SK-N-SH (cell line): ENCODE data around the gene CCDC38.

ENCODE experiments used
- CTCF ChIP-seq: fragments of 200-600 bp; sonication (generic); IDR thresholded peaks from 2 replicates; pipeline ENCODE4 v1.6.1; 2017; ENCODE audit warnings: antibody characterized with exemption, mild to moderate bottlenecking, moderate library complexity
- EP300 ChIP-seq, 2 experiments: IDR thresholded peaks; 2 replicates each; pipeline versions ENCODE4 v1.4.0 to v1.6.1; 2012; ENCODE audit warnings: borderline replicate concordance in 1 of 2, low read depth in 1 of 2, low read length in 1 of 2
- EZH2phosphoT487 ChIP-seq: fragments of 200-600 bp; sonication (generic); IDR thresholded peaks from 2 replicates; pipeline ENCODE4 v1.6.1; 2017; ENCODE audit warnings: low read depth, mixed run types, mild to moderate bottlenecking, antibody characterized with exemption, moderate library complexity, borderline replicate concordance
- MAX ChIP-seq: IDR thresholded peaks from 2 replicates; pipeline ENCODE4 v1.4.0; 2012; ENCODE audit warnings: low read depth
- NFIC ChIP-seq: IDR thresholded peaks from 2 replicates; pipeline ENCODE4 v1.4.0; 2012; ENCODE audit warnings: borderline replicate concordance
- POLR2AphosphoS5 ChIP-seq: IDR thresholded peaks from 2 replicates; pipeline ENCODE4 v1.6.1; 2012; ENCODE audit warnings: low read depth, low read length
- RCOR1 ChIP-seq: fragments of 150-350 bp; IDR thresholded peaks from 2 replicates; pipeline ENCODE4 v1.6.1; 2017; ENCODE audit warnings: antibody characterized with exemption, low read length
- REST ChIP-seq: IDR thresholded peaks from 2 replicates; pipeline ENCODE4 v1.6.1; 2012; ENCODE audit warnings: mild to moderate bottlenecking, low read depth, low read length, moderate library complexity
- SIN3A ChIP-seq: IDR thresholded peaks from 2 replicates; pipeline ENCODE4 v1.6.1; 2012; ENCODE audit warnings: low read depth, mild to moderate bottlenecking, low read length, moderate library complexity, borderline replicate concordance
- TAF1 ChIP-seq: IDR thresholded peaks from 2 replicates; pipeline ENCODE4 v1.6.1; 2012; ENCODE audit warnings: low read depth, mild to moderate bottlenecking, low read length, moderate library complexity, borderline replicate concordance
- USF2 ChIP-seq: fragments of 150-350 bp; IDR thresholded peaks from 2 replicates; pipeline ENCODE4 v1.6.1; 2017; ENCODE audit warnings: antibody characterized with exemption, low read length, low read depth, borderline replicate concordance
- YY1 ChIP-seq: IDR thresholded peaks from 2 replicates; pipeline ENCODE4 v1.4.0; 2012; ENCODE audit warnings: low read depth, mild to moderate bottlenecking
- TF ChIP-seq, protein P1 (sequence below): IDR thresholded peaks from 2 replicates; pipeline ENCODE4 v1.4.0; 2012; ENCODE audit warnings: low read depth, borderline replicate concordance
- TF ChIP-seq, protein P2 (sequence below): IDR thresholded peaks from 2 replicates; pipeline ENCODE4; 2012

DNA sequence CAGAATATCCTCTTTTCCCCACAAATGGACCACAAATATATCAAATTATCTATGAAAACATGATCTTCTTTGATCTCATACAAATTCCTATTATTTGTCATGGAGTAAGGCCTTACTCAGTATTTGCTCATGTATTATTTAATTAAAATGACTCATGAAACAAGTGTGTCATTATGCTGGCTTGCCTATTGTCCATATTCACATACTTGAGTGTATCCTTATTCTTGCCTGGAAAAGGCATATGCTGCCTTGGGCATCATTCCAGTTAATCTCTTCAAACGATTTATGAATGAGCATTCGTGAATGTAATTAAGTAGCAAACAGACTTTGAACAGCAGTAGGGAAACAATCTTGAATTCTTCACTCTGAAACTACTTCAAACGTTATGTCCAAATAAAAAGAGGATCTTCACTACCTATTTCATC is 106.2 kb downstream of the CCDC38 start:
- TF ChIP-seq REST (no peak), MAX (no peak), CTCF (no peak), TAF1 (no peak), RCOR1 (peak; percentile 46; the same call in 1 of the 2 replicates), POLR2AphosphoS5 (peak; percentile 54; the same call in 1 of the 2 replicates), EP300 (IDR thresholded peaks at IDR 0.05; ENCODE audit: borderline replicate concordance in 1 of 2, low read depth in 1 of 2, low read length in 1 of 2) (peak; percentile 43 to 87), EZH2phosphoT487 (peak; percentile 60; the same call in 1 of the 2 replicates), YY1 (no peak), NFIC (peak; percentile 75), USF2 (no peak), SIN3A (no peak)
- TF ChIP-seq, protein P1, sequence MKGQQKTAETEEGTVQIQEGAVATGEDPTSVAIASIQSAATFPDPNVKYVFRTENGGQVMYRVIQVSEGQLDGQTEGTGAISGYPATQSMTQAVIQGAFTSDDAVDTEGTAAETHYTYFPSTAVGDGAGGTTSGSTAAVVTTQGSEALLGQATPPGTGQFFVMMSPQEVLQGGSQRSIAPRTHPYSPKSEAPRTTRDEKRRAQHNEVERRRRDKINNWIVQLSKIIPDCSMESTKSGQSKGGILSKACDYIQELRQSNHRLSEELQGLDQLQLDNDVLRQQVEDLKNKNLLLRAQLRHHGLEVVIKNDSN: no peak
- TF ChIP-seq, protein P2, sequence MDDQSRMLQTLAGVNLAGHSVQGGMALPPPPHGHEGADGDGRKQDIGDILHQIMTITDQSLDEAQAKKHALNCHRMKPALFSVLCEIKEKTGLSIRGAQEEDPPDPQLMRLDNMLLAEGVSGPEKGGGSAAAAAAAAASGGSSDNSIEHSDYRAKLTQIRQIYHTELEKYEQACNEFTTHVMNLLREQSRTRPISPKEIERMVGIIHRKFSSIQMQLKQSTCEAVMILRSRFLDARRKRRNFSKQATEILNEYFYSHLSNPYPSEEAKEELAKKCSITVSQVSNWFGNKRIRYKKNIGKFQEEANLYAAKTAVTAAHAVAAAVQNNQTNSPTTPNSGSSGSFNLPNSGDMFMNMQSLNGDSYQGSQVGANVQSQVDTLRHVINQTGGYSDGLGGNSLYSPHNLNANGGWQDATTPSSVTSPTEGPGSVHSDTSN: peak; percentile 78
